CD4-positive, CD25-positive, alpha-beta regulatory T cell (primary cell): ENCODE data around the gene FCF1. TPM values are rescaled to one million over a fixed set of nuclear protein-coding genes. Genes with fewer than 3 reads are reported as not detected.
A peak's percentile ranks its signal among the peaks of the same experiment; 100 is the strongest.

ENCODE experiments used
- ATAC-seq, 2 donors: fragments of 150-1000 bp; cut with Tn5 transposase; one replicate each; pipeline ENCODE4 v1.10.0; 2021; ENCODE audit warnings: low read depth in 2 of 2, moderate number of reproducible peaks in 2 of 2, moderate library complexity in 1 of 2
- DNase-seq, 3 donors: peaks; one replicate each; pipeline versions ENCODE4 v3.0.0 to v3.0.0-alpha.2; 2012 to 2022; ENCODE audit warnings: mixed read lengths in 1 of 3
- H3K27ac ChIP-seq: one replicate; pipeline ENCODE4 v1.7.0; 2013; ENCODE audit warnings: mild to moderate bottlenecking, low read length; ENCODE audit not compliant: insufficient read depth, poor library complexity, severe bottlenecking
- H3K27me3 ChIP-seq: one replicate; pipeline ENCODE4 v1.7.0; 2013; ENCODE audit warnings: low read length; ENCODE audit not compliant: control insufficient read depth, insufficient read depth
- H3K36me3 ChIP-seq: one replicate; pipeline ENCODE4 v1.7.0; 2013; ENCODE audit warnings: mild to moderate bottlenecking, low read length, moderate library complexity; ENCODE audit not compliant: control insufficient read depth, insufficient read depth
- H3K4me1 ChIP-seq: 2 replicates; pipeline ENCODE4 v1.7.0; 2013; ENCODE audit warnings: mild to moderate bottlenecking, low read length; ENCODE audit not compliant: insufficient read depth, control insufficient read depth, poor library complexity, severe bottlenecking
- H3K4me3 ChIP-seq: one replicate; pipeline ENCODE4 v1.7.0; 2013; ENCODE audit warnings: low read depth, mild to moderate bottlenecking, low read length, moderate library complexity
- H3K9me3 ChIP-seq, 2 experiments: 1 replicate in 1 of 2; 2 replicates in 1 of 2; pipeline ENCODE4 v1.7.0; 2013; ENCODE audit warnings: low read length in 2 of 2, mild to moderate bottlenecking in 1 of 2, moderate library complexity in 1 of 2; ENCODE audit not compliant: control insufficient read depth in 2 of 2
- H3K27ac Mint-ChIP-seq, 3 donors: one replicate each; pipeline ENCODE4 v1.8.0; 2020 to 2022; ENCODE audit warnings: mild to moderate bottlenecking in 3 of 3, mixed read lengths in 3 of 3, moderate library complexity in 2 of 3
- H3K27me3 Mint-ChIP-seq: one replicate; pipeline ENCODE4 v1.8.0; 2022; ENCODE audit warnings: mild to moderate bottlenecking, mixed read lengths
- H3K36me3 Mint-ChIP-seq: one replicate; pipeline ENCODE4 v1.8.0; 2020; ENCODE audit warnings: mixed read lengths
- H3K4me1 Mint-ChIP-seq, 4 donors: one replicate each; pipeline ENCODE4 v1.8.0; 2020 to 2022; ENCODE audit warnings: mixed read lengths in 4 of 4, mild to moderate bottlenecking in 1 of 4
- H3K4me3 Mint-ChIP-seq, 4 donors: one replicate each; pipeline ENCODE4 v1.8.0; 2020 to 2022; ENCODE audit warnings: mild to moderate bottlenecking in 4 of 4, mixed read lengths in 4 of 4, moderate library complexity in 3 of 4
- H3K9me3 Mint-ChIP-seq, 7 donors: one replicate each; pipeline ENCODE4 v1.8.0; 2020 to 2022; ENCODE audit warnings: mixed read lengths in 7 of 7, mild to moderate bottlenecking in 3 of 7, moderate library complexity in 2 of 7
- polyA plus RNA-seq, 4 donors: library from polyadenylated mRNA; unstranded; fragments of 300-500 nt; fragmentation: Illumina TruSeq; gene quantifications; one replicate each; pipeline ENCODE4 v1.2.3, GENCODE V29; 2021
- total RNA-seq: library from RNA; stranded (reverse); gene quantifications from one replicate; pipeline ENCODE4 v1.2.3, GENCODE V29; 2022

The FCF1 gene
- total RNA-seq: 35.5 TPM
- polyA plus RNA-seq: 10 to 100 TPM; 20.9 to 29.6 (median 27.9) TPM

- Mint-ChIP-seq H3K27ac (peak within 1 kb of the TSS; percentile 95 to 100 (median 99)), H3K36me3 (peaks cover 16% of the 10 kb centered on the region), H3K4me3 (peak within 1 kb of the TSS; percentile 90 to 94 (median 92)), H3K27me3 (no peaks in the 10 kb centered on the region), H3K4me1 (peaks cover 28 to 68% (median 50%) of the 10 kb centered on the region in 4 donors), H3K9me3 (no peaks in the 10 kb centered on the region)
- Histone ChIP-seq H3K4me1 (peaks cover 23% of the 10 kb centered on the region), H3K4me3 (peak within 1 kb of the TSS; percentile 100), H3K27ac (peak within 1 kb of the TSS; percentile 83), H3K9me3 (no peaks in the 10 kb centered on the region), H3K36me3 (peaks cover 23% of the 10 kb centered on the region), H3K27me3 (no peaks in the 10 kb centered on the region)
- DNase-seq (peak; percentile 80 to 92 (median 84)), ATAC-seq (peak; percentile 92 to 95)
These were observed at the start of gene FCF1, which contains the start of gene AREL1 for GRCh38 chr14:74712499-74713394. FCF1 (plus strand) TSS chr14:74713144; CDS start chr14:74713198, 54 bp downstream. AREL1 (minus strand) TSS chr14:74713080; CDS start chr14:74685615, 27,465 bp downstream.

GRCh38 chr14:74663884-74664283 lies 49.1 kb upstream of the FCF1 start:
- no peak for DNase-seq
- no peak overlapping the region for H3K4me3 ChIP-seq
- no peaks in the 10 kb centered on the region for H3K9me3 ChIP-seq
- H3K4me1 Mint-ChIP-seq: no peaks in the 10 kb centered on the region
- H3K9me3 Mint-ChIP-seq: no peaks in the 10 kb centered on the region
- peak overlapping the region in 2 of 3 donors; percentile 75 to 81 for H3K27ac Mint-ChIP-seq
- ATAC-seq: no peak
- H3K27ac ChIP-seq: no peak overlapping the region
- H3K36me3 ChIP-seq: peaks cover 68% of the 10 kb centered on the region
- H3K36me3 Mint-ChIP-seq: peaks cover 51% of the 10 kb centered on the region
- H3K4me3 Mint-ChIP-seq: no peak overlapping the region
- no peaks in the 10 kb centered on the region for H3K27me3 ChIP-seq
- no peaks in the 10 kb centered on the region for H3K4me1 ChIP-seq
- H3K27me3 Mint-ChIP-seq: no peaks in the 10 kb centered on the region

- Mint-ChIP-seq H3K27me3 (no peaks in the 10 kb centered on the region), H3K27ac (no peak overlapping the region)
These were observed 48.2 kb upstream of the FCF1 start for GRCh38 chr14:74664717-74665116.

GRCh38 chr14:74667758-74668157 lies 45.2 kb upstream of the FCF1 start:
- Histone ChIP-seq H3K9me3 (no peaks in the 10 kb centered on the region), H3K4me3 (no peak overlapping the region), H3K27me3 (no peaks in the 10 kb centered on the region), H3K27ac (no peak overlapping the region), H3K4me1 (no peaks in the 10 kb centered on the region), H3K36me3 (peaks cover 88% of the 10 kb centered on the region)
- Mint-ChIP-seq H3K4me1 (no peaks in the 10 kb centered on the region), H3K27ac (no peak overlapping the region), H3K36me3 (peaks cover 67% of the 10 kb centered on the region), H3K4me3 (no peak overlapping the region), H3K9me3 (no peaks in the 10 kb centered on the region), H3K27me3 (no peaks in the 10 kb centered on the region)
- DNase-seq (no peak), ATAC-seq (no peak)

More at GRCh38 chr14:74664717-74665116, 48.2 kb upstream of the FCF1 start:
- Histone ChIP-seq H3K4me3 (no peak overlapping the region), H3K4me1 (no peaks in the 10 kb centered on the region), H3K9me3 (no peaks in the 10 kb centered on the region), H3K27ac (no peak overlapping the region), H3K36me3 (peaks cover 75% of the 10 kb centered on the region), H3K27me3 (no peaks in the 10 kb centered on the region)
- Mint-ChIP-seq H3K36me3 (peaks cover 56% of the 10 kb centered on the region), H3K4me1 (no peaks in the 10 kb centered on the region), H3K9me3 (no peaks in the 10 kb centered on the region), H3K4me3 (no peak overlapping the region)
- no peak for DNase-seq
- ATAC-seq: no peak

- no peaks in the 10 kb centered on the region for H3K9me3 ChIP-seq
- H3K4me3 ChIP-seq: no peak overlapping the region
- H3K27ac ChIP-seq: no peak overlapping the region
- Mint-ChIP-seq H3K27ac (no peak overlapping the region), H3K27me3 (no peaks in the 10 kb centered on the region), H3K4me1 (no peaks in the 10 kb centered on the region), H3K4me3 (no peak overlapping the region), H3K36me3 (peaks cover 66% of the 10 kb centered on the region), H3K9me3 (no peaks in the 10 kb centered on the region)
- ATAC-seq (no peak), DNase-seq (no peak)
- no peaks in the 10 kb centered on the region for H3K27me3 ChIP-seq
- peaks cover 85% of the 10 kb centered on the region for H3K36me3 ChIP-seq
- H3K4me1 ChIP-seq: no peaks in the 10 kb centered on the region
These were observed 43.7 kb upstream of the FCF1 start for GRCh38 chr14:74669256-74669655.

- Mint-ChIP-seq H3K36me3 (peaks cover 67% of the 10 kb centered on the region), H3K4me3 (no peak overlapping the region), H3K4me1 (peaks cover 0 to 2% (median 0%) of the 10 kb centered on the region in 4 donors), H3K27me3 (no peaks in the 10 kb centered on the region), H3K27ac (no peak overlapping the region), H3K9me3 (no peaks in the 10 kb centered on the region)
- Histone ChIP-seq H3K4me3 (no peak overlapping the region), H3K36me3 (peaks cover 88% of the 10 kb centered on the region), H3K9me3 (no peaks in the 10 kb centered on the region), H3K27ac (no peak overlapping the region), H3K4me1 (no peaks in the 10 kb centered on the region), H3K27me3 (no peaks in the 10 kb centered on the region)
- DNase-seq (no peak), ATAC-seq (no peak)
These were observed 43.1 kb upstream of the FCF1 start for GRCh38 chr14:74669846-74670245.

GRCh38 chr14:74670726-74671411 lies 42.1 kb upstream of the FCF1 start:
- H3K27me3 Mint-ChIP-seq: no peaks in the 10 kb centered on the region
- H3K36me3 Mint-ChIP-seq: peaks cover 69% of the 10 kb centered on the region
- Histone ChIP-seq H3K4me3 (no peak overlapping the region), H3K36me3 (peaks cover 90% of the 10 kb centered on the region), H3K27me3 (no peaks in the 10 kb centered on the region), H3K9me3 (no peaks in the 10 kb centered on the region), H3K27ac (no peak overlapping the region), H3K4me1 (no peaks in the 10 kb centered on the region)
- no peak overlapping the region for H3K27ac Mint-ChIP-seq
- H3K4me1 Mint-ChIP-seq: peaks cover 0 to 2% (median 0%) of the 10 kb centered on the region in 4 donors
- H3K4me3 Mint-ChIP-seq: no peak overlapping the region
- ATAC-seq (no peak), DNase-seq (no peak)
- no peaks in the 10 kb centered on the region for H3K9me3 Mint-ChIP-seq
